Activated naive CD4-positive, alpha-beta T cell treated with anti-CD3 and anti-CD28 coated beads, Interleukin-2, amount 10 ng/mL, durations not matched to agents 5 hours and 36 hours (primary cell): ENCODE measurements around the gene EXOSC9. TPM values are rescaled to one million over a fixed set of nuclear protein-coding genes. Genes with fewer than 3 reads are reported as not detected.

Source experiments
- total RNA-seq, 2 experiments: library from RNA; stranded (reverse); gene quantifications; one replicate each; pipeline ENCODE4 v1.2.3, GENCODE V29; 2021

The EXOSC9 gene
- 10 to 100 TPM; 39.0 to 42.5 TPM for total RNA-seq

GRCh38 chr4:121800961-121801714, at the start of gene EXOSC9:
TSS of gene EXOSC9 (plus strand) at chr4:121801323. CDS start at chr4:121801425, 102 bp downstream.

GRCh38 chr4:121764702-121765367, 36.3 kb upstream of the EXOSC9 start, which contains the start of gene SMIM43:
TSS of gene SMIM43 (minus strand) at chr4:121765164. CDS start at chr4:121765105, 59 bp downstream.

GRCh38 chr4:121823505-121824170, 22.5 kb downstream of the EXOSC9 start, which contains the start of gene CCNA2:
TSS of gene CCNA2 (minus strand) at chr4:121823883. CDS start at chr4:121823628, 255 bp downstream.

Other genes starting within 250 kb of the EXOSC9 start
- gene ANXA5, start 104.3 kb upstream of the EXOSC9 start, total RNA-seq: 100 to 1,000 TPM; 154 to 161 TPM
- not detected for gene SMIM43, start 36.2 kb upstream of the EXOSC9 start, total RNA-seq
- gene CCNA2, start 22.6 kb downstream of the EXOSC9 start, total RNA-seq: 10 to 100 TPM; 74.3 to 77.9 TPM
- 10 to 100 TPM; 11.6 to 13.7 TPM for gene BBS7, start 69.2 kb downstream of the EXOSC9 start, total RNA-seq
- gene TRPC3, start 150.7 kb downstream of the EXOSC9 start, total RNA-seq: under 1 TPM; 0.68 to 0.82 TPM